Osteoblast (primary cell): ENCODE measurements around the gene SUGP2. TPM values are rescaled to one million over a fixed set of nuclear protein-coding genes. Genes with fewer than 3 reads are reported as not detected.

Experiments used
- DNase-seq: peaks from one replicate; pipeline ENCODE4 v3.0.0; 2011; ENCODE audit warnings: low spot score, mixed read lengths; ENCODE audit not compliant: insufficient read length; ENCODE audit errors: missing footprints
- H2AFZ ChIP-seq: 2 replicates; pipeline ENCODE4 v1.6.0; 2011; ENCODE audit warnings: mild to moderate bottlenecking, low read length
- H3K27ac ChIP-seq: 2 replicates; pipeline ENCODE4 v1.5.1; 2011; ENCODE audit warnings: mild to moderate bottlenecking, low read depth, low read length, moderate library complexity
- H3K27me3 ChIP-seq: 2 replicates; pipeline ENCODE4 v1.6.0; 2012; ENCODE audit warnings: mild to moderate bottlenecking, control low read depth, inconsistent platforms, low read length, moderate library complexity; ENCODE audit not compliant: insufficient read depth
- H3K36me3 ChIP-seq: 2 replicates; pipeline ENCODE4 v1.5.1; 2011; ENCODE audit warnings: mild to moderate bottlenecking, low read length, control low read depth, moderate library complexity; ENCODE audit not compliant: insufficient read depth
- H3K4me1 ChIP-seq: 2 replicates; pipeline ENCODE4 v1.5.1; 2011; ENCODE audit warnings: mild to moderate bottlenecking, low read length, control low read depth, moderate library complexity; ENCODE audit not compliant: insufficient read depth
- H3K4me2 ChIP-seq: 2 replicates; pipeline ENCODE4 v1.6.0; 2011; ENCODE audit warnings: mild to moderate bottlenecking, low read length; ENCODE audit not compliant: insufficient read depth
- H3K4me3 ChIP-seq: fragments of 200-600 bp; sonication (generic); 3 replicates; pipeline ENCODE4 v1.5.1; 2012; ENCODE audit warnings: mild to moderate bottlenecking, low read length, inconsistent platforms; ENCODE audit not compliant: insufficient read depth
- H3K79me2 ChIP-seq: 2 replicates; pipeline ENCODE4 v1.6.0; 2012; ENCODE audit warnings: mild to moderate bottlenecking, low read length, control low read depth, inconsistent platforms; ENCODE audit not compliant: insufficient read depth
- H3K9me3 ChIP-seq: 2 replicates; pipeline ENCODE4 v1.5.1; 2011; ENCODE audit warnings: low read depth, low read length, control low read depth
- H4K20me1 ChIP-seq: 2 replicates; pipeline ENCODE4 v1.6.0; 2012; ENCODE audit warnings: mild to moderate bottlenecking, low read length, control low read depth; ENCODE audit not compliant: insufficient read depth
- CTCF ChIP-seq: IDR thresholded peaks from 2 replicates; pipeline ENCODE4 v1.5.1; 2011; ENCODE audit warnings: mild to moderate bottlenecking, low read depth, low read length, moderate library complexity; ENCODE audit errors: extremely low read depth
- total RNA-seq: library from RNA; depleted of rRNA; stranded (reverse); fragments of >200 nt; gene quantifications from 2 replicates; pipeline ENCODE4 v1.2.3, GENCODE V29; 2012

The SUGP2 gene
- total RNA-seq, 1 donor, result 33.7 TPM

- Histone ChIP-seq H3K4me1 (peaks cover 13% of the 10 kb centered on the region), H3K27ac (peak overlapping the region; percentile 41), H3K79me2 (no peaks in the 10 kb centered on the region), H3K27me3 (no peaks in the 10 kb centered on the region), H2AFZ (no peak overlapping the region), H3K9me3 (no peaks in the 10 kb centered on the region), H3K4me3 (no peak overlapping the region), H3K4me2 (no peak overlapping the region), H4K20me1 (peaks cover 30% of the 10 kb centered on the region), H3K36me3 (peaks cover 61% of the 10 kb centered on the region)
- DNase-seq, result no peak
- no peak for TF ChIP-seq CTCF
Measured at GRCh38 chr19:18996796-18997394, 36.4 kb downstream of the SUGP2 start.

- H3K27me3 ChIP-seq, result no peaks in the 10 kb centered on the region
- H3K4me1 ChIP-seq, result peaks cover 13% of the 10 kb centered on the region
- no peak overlapping the region for H2AFZ ChIP-seq
- DNase-seq, result no peak
- no peaks in the 10 kb centered on the region for H3K79me2 ChIP-seq
- H3K9me3 ChIP-seq, result no peaks in the 10 kb centered on the region
- H3K4me3 ChIP-seq, result no peak overlapping the region
- H4K20me1 ChIP-seq, result peaks cover 30% of the 10 kb centered on the region
- H3K36me3 ChIP-seq, result peaks cover 60% of the 10 kb centered on the region
- peak overlapping the region; percentile 70 for H3K27ac ChIP-seq
- no peak for TF ChIP-seq CTCF
- H3K4me2 ChIP-seq, result no peak overlapping the region
Measured at GRCh38 chr19:18996351-18996750, 37.0 kb downstream of the SUGP2 start.

- DNase-seq, result peak; percentile 99
- Histone ChIP-seq H3K36me3 (peaks cover 62% of the 10 kb centered on the region), H4K20me1 (peaks cover 30% of the 10 kb centered on the region), H2AFZ (no peak overlapping the region), H3K79me2 (no peaks in the 10 kb centered on the region), H3K27me3 (no peaks in the 10 kb centered on the region), H3K4me3 (no peak overlapping the region), H3K4me1 (peaks cover 13% of the 10 kb centered on the region), H3K9me3 (no peaks in the 10 kb centered on the region), H3K4me2 (no peak overlapping the region), H3K27ac (peak overlapping the region; percentile 70)
- peak; percentile 81 for TF ChIP-seq CTCF
Measured at GRCh38 chr19:18995804-18996241, 37.5 kb downstream of the SUGP2 start.

- Histone ChIP-seq H4K20me1 (peaks cover 15% of the 10 kb centered on the region), H3K27me3 (no peaks in the 10 kb centered on the region), H2AFZ (no peak overlapping the region), H3K4me1 (peaks cover 8% of the 10 kb centered on the region), H3K27ac (no peak overlapping the region), H3K36me3 (peaks cover 41% of the 10 kb centered on the region), H3K4me2 (no peak overlapping the region), H3K79me2 (no peaks in the 10 kb centered on the region), H3K9me3 (no peaks in the 10 kb centered on the region), H3K4me3 (no peak overlapping the region)
- no peak for DNase-seq
- TF ChIP-seq CTCF, result no peak
Measured at GRCh38 chr19:18993115-18993514, 40.2 kb downstream of the SUGP2 start.
